H1 (cell line): ENCODE measurements around the gene GPC6. TPM values are rescaled to one million over a fixed set of nuclear protein-coding genes. Genes with fewer than 3 reads are reported as not detected.

ENCODE experiments used
- EGR1 ChIP-seq: IDR thresholded peaks from 2 replicates; pipeline ENCODE4 v1.6.1; 2011; ENCODE audit warnings: low read depth, low read length, borderline replicate concordance
- EP300 ChIP-seq, 2 experiments: IDR thresholded peaks; 1 replicate in 1 of 2; 2 replicates in 1 of 2; pipeline ENCODE4 v1.6.1; 2011 to 2012; ENCODE audit warnings: low read depth in 2 of 2, low read length in 2 of 2, mild to moderate bottlenecking in 2 of 2, borderline replicate concordance in 1 of 2, inconsistent platforms in 1 of 2, moderate library complexity in 1 of 2
- FOSL1 ChIP-seq: IDR thresholded peaks from 2 replicates; pipeline ENCODE4 v1.6.1; 2011; ENCODE audit warnings: mild to moderate bottlenecking, low read depth, low read length, moderate library complexity; ENCODE audit not compliant: insufficient read depth
- MAFK ChIP-seq: IDR thresholded peaks from 2 replicates; pipeline ENCODE4 v1.6.1; 2012; ENCODE audit warnings: low read depth, mild to moderate bottlenecking, improper control_type of control experiment, low read length
- ZNF274 ChIP-seq: IDR thresholded peaks from 2 replicates; pipeline ENCODE4 v1.7.0; 2012; ENCODE audit warnings: low read length, borderline replicate concordance; ENCODE audit errors: extremely low read depth
- polyA plus RNA-seq, 7 experiments: library from polyadenylated mRNA; depleted of rRNA in 3 of 7; stranded (reverse) in 5 of 7; unstranded in 2 of 7; fragments of >200 nt in 5 of 7; fragments of 200-250 nt in 2 of 7; gene quantifications; 1 replicate in 5 of 7; 2 replicates in 1 of 7; 4 replicates in 1 of 7; pipeline versions ENCODE4 v1.2.1 to v1.2.3, GENCODE V29; 2011 to 2013; ENCODE audit warnings: missing spikeins in 2 of 7, mixed read lengths in 2 of 7
- total RNA-seq: library from RNA; stranded (reverse); fragmentation: NEBNext Ultra II Directional; extraction: Animal tissue kit (Norgen Biotek cat#: 25700); gene quantifications from 2 replicates; pipeline ENCODE4 v1.2.1, GENCODE V29; 2021

The GPC6 gene
- total and polyA plus RNA-seq, 2 of the 8 experiments (the other 6 are each of a cell fraction or from before 2014, with no cell fraction given): 5.4 to 12.0 TPM

DNA sequence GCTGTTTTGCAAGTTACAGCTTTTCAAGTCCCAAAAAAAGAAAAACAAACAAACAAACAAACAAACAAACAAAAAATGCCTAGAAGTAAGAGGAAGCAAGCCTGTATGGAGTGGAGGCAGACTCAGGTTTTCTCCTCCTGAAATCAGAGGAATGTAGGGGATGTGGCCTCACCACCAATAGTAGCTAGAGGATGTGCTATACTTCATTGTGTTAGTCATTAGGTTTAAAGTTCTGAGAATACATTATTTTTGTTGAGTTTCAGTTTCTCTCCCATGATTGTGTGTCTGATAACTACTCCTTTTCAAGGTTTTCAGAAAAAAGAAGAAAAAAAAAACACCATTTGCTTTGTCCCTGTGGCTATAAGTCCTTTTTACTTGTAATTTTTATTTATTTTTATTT lies 524.5 kb downstream of the GPC6 start (continued):
- TF ChIP-seq EP300 (IDR thresholded peaks at IDR 0.05; ENCODE audit: borderline replicate concordance in 1 of 2, low read depth in 2 of 2, low read length in 2 of 2) (no peak), ZNF274 (no peak), FOSL1 (no peak), EGR1 (no peak), MAFK (no peak)
- TF ChIP-seq, all 59 proteins: peak for 0
